Measurements from ENCODE around the gene MGST3.

DNA sequence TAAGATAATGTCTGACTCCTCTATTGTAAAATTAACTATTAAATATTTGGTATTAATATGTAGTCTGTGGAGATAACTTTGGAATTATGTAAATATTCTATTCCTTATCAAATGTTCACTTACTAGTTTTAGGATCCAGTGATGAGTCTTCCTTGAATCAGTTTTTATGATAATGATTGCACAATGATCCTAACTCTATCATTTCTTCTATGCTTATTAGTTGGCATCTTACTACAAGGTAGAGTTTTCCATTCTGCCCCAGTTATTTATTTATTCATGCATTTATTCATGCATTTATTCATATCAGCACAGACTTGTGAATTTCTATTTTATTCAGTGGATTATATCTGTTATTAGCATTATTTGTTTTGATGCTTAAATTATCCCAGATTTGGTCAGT lies 7.4 kb upstream of the MGST3 start:
- TF ChIP-seq POLR2A (IDR thresholded peaks at IDR 0.05): no peak
- TF ChIP-seq, protein P1, sequence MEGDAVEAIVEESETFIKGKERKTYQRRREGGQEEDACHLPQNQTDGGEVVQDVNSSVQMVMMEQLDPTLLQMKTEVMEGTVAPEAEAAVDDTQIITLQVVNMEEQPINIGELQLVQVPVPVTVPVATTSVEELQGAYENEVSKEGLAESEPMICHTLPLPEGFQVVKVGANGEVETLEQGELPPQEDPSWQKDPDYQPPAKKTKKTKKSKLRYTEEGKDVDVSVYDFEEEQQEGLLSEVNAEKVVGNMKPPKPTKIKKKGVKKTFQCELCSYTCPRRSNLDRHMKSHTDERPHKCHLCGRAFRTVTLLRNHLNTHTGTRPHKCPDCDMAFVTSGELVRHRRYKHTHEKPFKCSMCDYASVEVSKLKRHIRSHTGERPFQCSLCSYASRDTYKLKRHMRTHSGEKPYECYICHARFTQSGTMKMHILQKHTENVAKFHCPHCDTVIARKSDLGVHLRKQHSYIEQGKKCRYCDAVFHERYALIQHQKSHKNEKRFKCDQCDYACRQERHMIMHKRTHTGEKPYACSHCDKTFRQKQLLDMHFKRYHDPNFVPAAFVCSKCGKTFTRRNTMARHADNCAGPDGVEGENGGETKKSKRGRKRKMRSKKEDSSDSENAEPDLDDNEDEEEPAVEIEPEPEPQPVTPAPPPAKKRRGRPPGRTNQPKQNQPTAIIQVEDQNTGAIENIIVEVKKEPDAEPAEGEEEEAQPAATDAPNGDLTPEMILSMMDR (IDR thresholded peaks at IDR 0.05): no peak

Measured in uterus (tissue), 2 donors.